Natural killer cell (primary cell): Measurements from ENCODE around the gene DDRGK1. TPM values are rescaled to one million over a fixed set of nuclear protein-coding genes. Genes with fewer than 3 reads are reported as not detected.

Source experiments
- ATAC-seq, 3 donors: fragments of 150-1000 bp in 2 of 3; fragments of 200-7000 bp in 1 of 3; cut with Tn5 transposase; 1 replicate in 1 of 3; 2 replicates in 2 of 3; pipeline ENCODE4 v1.10.0; 2021; ENCODE audit warnings: mild to moderate bottlenecking in 2 of 3, moderate library complexity in 2 of 3
- DNase-seq, 2 donors: peaks; one replicate each; pipeline versions ENCODE4 v3.0.0 to v3.0.0-alpha.2; 2013 to 2021; ENCODE audit warnings: mixed read lengths in 1 of 2
- H3K27ac ChIP-seq: one replicate; pipeline ENCODE4 v1.5.1; 2013; ENCODE audit warnings: mild to moderate bottlenecking, low read length
- H3K27me3 ChIP-seq: one replicate; pipeline ENCODE4 v1.6.1; 2013; ENCODE audit warnings: low read length; ENCODE audit not compliant: control insufficient read depth, insufficient read depth
- H3K36me3 ChIP-seq: one replicate; pipeline ENCODE4 v1.6.1; 2013; ENCODE audit warnings: low read length; ENCODE audit not compliant: control insufficient read depth, insufficient read depth
- H3K4me1 ChIP-seq: one replicate; pipeline ENCODE4 v1.6.1; 2013; ENCODE audit warnings: low read length; ENCODE audit not compliant: control insufficient read depth, insufficient read depth
- H3K4me3 ChIP-seq: one replicate; pipeline ENCODE4 v1.5.1; 2013; ENCODE audit warnings: low read length
- H3K9me3 ChIP-seq: one replicate; pipeline ENCODE4 v1.6.1; 2013; ENCODE audit warnings: low read length; ENCODE audit not compliant: control insufficient read depth, insufficient read depth
- H3K27ac Mint-ChIP-seq, 2 donors: one replicate each; pipeline ENCODE4 v1.8.0; 2022; ENCODE audit warnings: mild to moderate bottlenecking in 2 of 2, mixed read lengths in 2 of 2, moderate library complexity in 1 of 2
- H3K27me3 Mint-ChIP-seq, 2 donors: one replicate each; pipeline ENCODE4 v1.8.0; 2022; ENCODE audit warnings: low read depth in 2 of 2, mixed read lengths in 2 of 2
- H3K36me3 Mint-ChIP-seq: one replicate; pipeline ENCODE4 v1.8.0; 2022; ENCODE audit warnings: mixed read lengths
- H3K4me1 Mint-ChIP-seq, 2 donors: one replicate each; pipeline ENCODE4 v1.8.0; 2022; ENCODE audit warnings: mixed read lengths in 2 of 2
- H3K4me3 Mint-ChIP-seq: one replicate; pipeline ENCODE4 v1.8.0; 2022; ENCODE audit warnings: mild to moderate bottlenecking, moderate library complexity, mixed read lengths
- H3K9me3 Mint-ChIP-seq, 2 donors: one replicate each; pipeline ENCODE4 v1.8.0; 2022; ENCODE audit warnings: mixed read lengths in 2 of 2
- WGBS: methylation state at CpG from one replicate; pipeline ENCODE4 v1.1.7; 2013; ENCODE audit warnings: missing lambda C conversion rate; ENCODE audit not compliant: insufficient coverage; 5-methylcytosine and 5-hydroxymethylcytosine counted together
- intact Hi-C: fragments of 100-400 bp; cut with micrococcal nuclease; formaldehyde crosslinking; loops from one replicate; pipeline ENCODE4 v1.14.2; 2022
- total RNA-seq, 4 donors: library from RNA; stranded (reverse); fragments of 120-200 nt in 1 of 4; gene quantifications; one replicate each; pipeline versions ENCODE4 v1.2.3 to v1.2.4, GENCODE V29; 2013 to 2022
- TF ChIP-seq, protein P1 (sequence below): fragments of 200-600 bp; IDR thresholded peaks from one replicate; pipeline ENCODE4 v1.8.0; 2022; ENCODE audit warnings: antibody characterized with exemption

The DDRGK1 gene
- total RNA-seq, 3 donors from 2014 or later (not counting 1 experiment from before 2014, with no cell fraction given) = 47.8 to 52.6 (median 52.4) TPM

GRCh38 chr20:3231116-3231515 lies 26.6 kb upstream of the DDRGK1 start:
- H3K4me3 ChIP-seq = no peak overlapping the region
- WGBS = 96% methylated on average over 21 of the region's 21 CpGs
- H3K27me3 Mint-ChIP-seq = peaks cover 4 to 9% of the 10 kb centered on the region in 2 donors
- no peaks in the 10 kb centered on the region for H3K4me1 Mint-ChIP-seq
- no peak overlapping the region for H3K4me3 Mint-ChIP-seq
- ATAC-seq = no peak
- H3K36me3 ChIP-seq = no peaks in the 10 kb centered on the region
- H3K36me3 Mint-ChIP-seq = no peaks in the 10 kb centered on the region
- H3K9me3 ChIP-seq = no peaks in the 10 kb centered on the region
- no peaks in the 10 kb centered on the region for H3K9me3 Mint-ChIP-seq
- no peak for DNase-seq
- H3K4me1 ChIP-seq = no peaks in the 10 kb centered on the region
- H3K27ac ChIP-seq = no peak overlapping the region
- no peak overlapping the region for H3K27ac Mint-ChIP-seq
- TF ChIP-seq, protein P1, sequence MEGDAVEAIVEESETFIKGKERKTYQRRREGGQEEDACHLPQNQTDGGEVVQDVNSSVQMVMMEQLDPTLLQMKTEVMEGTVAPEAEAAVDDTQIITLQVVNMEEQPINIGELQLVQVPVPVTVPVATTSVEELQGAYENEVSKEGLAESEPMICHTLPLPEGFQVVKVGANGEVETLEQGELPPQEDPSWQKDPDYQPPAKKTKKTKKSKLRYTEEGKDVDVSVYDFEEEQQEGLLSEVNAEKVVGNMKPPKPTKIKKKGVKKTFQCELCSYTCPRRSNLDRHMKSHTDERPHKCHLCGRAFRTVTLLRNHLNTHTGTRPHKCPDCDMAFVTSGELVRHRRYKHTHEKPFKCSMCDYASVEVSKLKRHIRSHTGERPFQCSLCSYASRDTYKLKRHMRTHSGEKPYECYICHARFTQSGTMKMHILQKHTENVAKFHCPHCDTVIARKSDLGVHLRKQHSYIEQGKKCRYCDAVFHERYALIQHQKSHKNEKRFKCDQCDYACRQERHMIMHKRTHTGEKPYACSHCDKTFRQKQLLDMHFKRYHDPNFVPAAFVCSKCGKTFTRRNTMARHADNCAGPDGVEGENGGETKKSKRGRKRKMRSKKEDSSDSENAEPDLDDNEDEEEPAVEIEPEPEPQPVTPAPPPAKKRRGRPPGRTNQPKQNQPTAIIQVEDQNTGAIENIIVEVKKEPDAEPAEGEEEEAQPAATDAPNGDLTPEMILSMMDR = no peak
- no peaks in the 10 kb centered on the region for H3K27me3 ChIP-seq
- intact Hi-C loops = no loop called here

DNA sequence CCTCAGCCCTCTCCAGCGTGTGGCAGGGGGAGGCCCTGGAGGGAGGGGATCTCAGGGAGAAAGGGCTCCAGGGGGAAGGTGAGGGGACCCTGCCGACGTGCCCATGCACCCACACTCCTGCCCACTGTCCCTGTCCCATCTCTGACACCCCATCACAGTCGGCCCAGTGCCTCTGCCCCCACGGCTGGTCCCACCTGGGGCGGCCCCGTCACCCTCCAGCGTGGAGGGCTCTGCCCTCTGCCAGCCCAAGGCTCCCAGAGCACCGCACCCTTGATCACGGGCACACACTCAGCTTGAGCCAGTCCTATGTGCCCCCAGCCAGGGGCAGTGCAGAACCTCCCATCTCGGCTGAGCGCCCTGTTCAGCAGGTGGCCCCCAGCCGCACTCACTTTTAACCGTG lies 25.3 kb upstream of the DDRGK1 start:
- Mint-ChIP-seq H3K27me3 (no peaks in the 10 kb centered on the region), H3K4me3 (no peak overlapping the region), H3K4me1 (no peaks in the 10 kb centered on the region), H3K36me3 (no peaks in the 10 kb centered on the region), H3K27ac (no peak overlapping the region), H3K9me3 (no peaks in the 10 kb centered on the region)
- intact Hi-C loops = no loop called here
- no peak overlapping the region for H3K4me3 ChIP-seq
- no peak for ATAC-seq
- H3K27me3 ChIP-seq = no peaks in the 10 kb centered on the region
- H3K36me3 ChIP-seq = no peaks in the 10 kb centered on the region
- no peak for DNase-seq
- H3K4me1 ChIP-seq = no peaks in the 10 kb centered on the region
- no peaks in the 10 kb centered on the region for H3K9me3 ChIP-seq
- H3K27ac ChIP-seq = no peak overlapping the region
- TF ChIP-seq, protein P1 = no peak
- 92% methylated on average over 14 of the region's 14 CpGs for WGBS

DNA sequence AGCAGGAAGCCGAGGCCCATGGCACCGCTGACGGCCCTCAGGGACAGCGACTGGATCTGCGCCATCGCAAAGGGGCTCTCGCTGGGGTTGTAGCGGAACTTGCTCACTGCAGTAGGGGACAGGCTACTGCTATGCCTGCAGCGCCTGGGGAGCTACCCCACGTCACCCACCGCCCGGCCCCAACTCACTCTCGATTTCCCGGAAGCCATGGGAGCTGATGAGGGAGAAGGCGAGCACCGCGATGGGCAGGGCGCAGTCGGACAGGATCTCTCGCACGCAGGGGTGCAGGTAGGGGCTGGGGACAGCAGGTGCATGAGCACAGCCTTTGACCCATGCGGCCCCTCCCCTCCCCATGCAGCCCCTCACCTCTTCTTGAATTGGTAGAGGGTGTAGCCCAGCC lies 24.7 kb upstream of the DDRGK1 start:
- DNase-seq (no peak), ATAC-seq (no peak)
- H3K27ac Mint-ChIP-seq = no peak overlapping the region
- 95% methylated on average over 21 of the region's 22 CpGs for WGBS
- H3K27me3 ChIP-seq = no peaks in the 10 kb centered on the region
- H3K27ac ChIP-seq = no peak overlapping the region
- TF ChIP-seq, protein P1 = no peak
- intact Hi-C loops = no loop called here
- no peaks in the 10 kb centered on the region for H3K9me3 Mint-ChIP-seq
- H3K36me3 Mint-ChIP-seq = no peaks in the 10 kb centered on the region
- H3K9me3 ChIP-seq = no peaks in the 10 kb centered on the region
- H3K4me1 Mint-ChIP-seq = no peaks in the 10 kb centered on the region
- no peaks in the 10 kb centered on the region for H3K36me3 ChIP-seq
- H3K27me3 Mint-ChIP-seq = no peaks in the 10 kb centered on the region
- no peak overlapping the region for H3K4me3 ChIP-seq
- no peaks in the 10 kb centered on the region for H3K4me1 ChIP-seq
- no peak overlapping the region for H3K4me3 Mint-ChIP-seq

DNA sequence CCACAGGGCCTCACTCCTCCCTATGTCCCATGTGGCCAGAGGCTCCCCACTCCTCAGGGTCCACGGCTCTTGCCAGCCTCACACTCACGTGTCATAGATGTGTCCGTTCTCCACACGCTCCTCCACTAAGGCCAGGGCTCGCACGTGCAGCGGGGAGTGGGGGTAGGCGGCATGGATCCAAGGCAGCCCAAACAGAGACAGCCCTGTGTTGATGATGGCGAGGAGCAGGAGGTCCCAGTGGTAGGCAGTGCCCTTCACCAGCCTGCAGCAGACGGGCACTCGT lies 24.2 kb upstream of the DDRGK1 start:
- no peak overlapping the region for H3K4me3 Mint-ChIP-seq
- peaks cover under 1% of the 10 kb centered on the region for H3K4me1 ChIP-seq
- H3K36me3 ChIP-seq = no peaks in the 10 kb centered on the region
- 95% methylated on average over 11 of the region's 11 CpGs for WGBS
- H3K4me1 Mint-ChIP-seq = no peaks in the 10 kb centered on the region
- no peaks in the 10 kb centered on the region for H3K27me3 ChIP-seq
- DNase-seq = no peak
- intact Hi-C loops = no loop called here
- H3K9me3 Mint-ChIP-seq = no peaks in the 10 kb centered on the region
- H3K36me3 Mint-ChIP-seq = no peaks in the 10 kb centered on the region
- no peak overlapping the region for H3K27ac ChIP-seq
- TF ChIP-seq, protein P1 = no peak
- no peaks in the 10 kb centered on the region for H3K27me3 Mint-ChIP-seq
- no peak for ATAC-seq
- no peak overlapping the region for H3K4me3 ChIP-seq
- H3K27ac Mint-ChIP-seq = no peak overlapping the region
- no peaks in the 10 kb centered on the region for H3K9me3 ChIP-seq
